Umbilical cord (tissue), 2 donors: Measurements from ENCODE around the gene IL18R1. TPM values are rescaled to one million over a fixed set of nuclear protein-coding genes. Genes with fewer than 3 reads are reported as not detected.

Experiments
- DNase-seq: peaks from one replicate; pipeline ENCODE4 v3.0.0-alpha.2; 2015; ENCODE audit warnings: low spot score
- total RNA-seq: library from RNA; depleted of rRNA; stranded (reverse); fragments of >200 nt; gene quantifications from one replicate; pipeline ENCODE4 v1.2.3, GENCODE V29; 2014; ENCODE audit warnings: low replicate concordance; ENCODE audit not compliant: insufficient read depth

IL18R1 gene
- total RNA-seq, 1 donor from 2014 or later, result 6.7 TPM

GRCh38 chr2:102345329-102345920 is 10.2 kb upstream of the IL18R1 start:
- DNase-seq, result no peak

GRCh38 chr2:102346381-102347130 is 9.0 kb upstream of the IL18R1 start:
- DNase-seq, result no peak

- no peak for DNase-seq
Observed at GRCh38 chr2:102350137-102350793, 5.3 kb upstream of the IL18R1 start.

- no peak for DNase-seq
Observed at GRCh38 chr2:102356381-102356712, 751 bp downstream of the IL18R1 start.

- no peak for DNase-seq
Observed at GRCh38 chr2:102356741-102357140, 1.1 kb downstream of the IL18R1 start.

- no peak for DNase-seq
Observed at GRCh38 chr2:102357937-102358336, 2.3 kb downstream of the IL18R1 start.

GRCh38 chr2:102358496-102358895 is 2.9 kb downstream of the IL18R1 start:
- DNase-seq, result no peak

- no peak for DNase-seq
Observed at GRCh38 chr2:102359527-102359926, 3.9 kb downstream of the IL18R1 start.

GRCh38 chr2:102361632-102362241 is 6.1 kb downstream of the IL18R1 start:
- no peak for DNase-seq

- DNase-seq, result no peak
Observed at GRCh38 chr2:102365763-102366162, 10.2 kb downstream of the IL18R1 start.

- no peak for DNase-seq
Observed at GRCh38 chr2:102366406-102367112, 11.0 kb downstream of the IL18R1 start.

- DNase-seq, result no peak
Observed at GRCh38 chr2:102367331-102367971, 11.9 kb downstream of the IL18R1 start.

DNA sequence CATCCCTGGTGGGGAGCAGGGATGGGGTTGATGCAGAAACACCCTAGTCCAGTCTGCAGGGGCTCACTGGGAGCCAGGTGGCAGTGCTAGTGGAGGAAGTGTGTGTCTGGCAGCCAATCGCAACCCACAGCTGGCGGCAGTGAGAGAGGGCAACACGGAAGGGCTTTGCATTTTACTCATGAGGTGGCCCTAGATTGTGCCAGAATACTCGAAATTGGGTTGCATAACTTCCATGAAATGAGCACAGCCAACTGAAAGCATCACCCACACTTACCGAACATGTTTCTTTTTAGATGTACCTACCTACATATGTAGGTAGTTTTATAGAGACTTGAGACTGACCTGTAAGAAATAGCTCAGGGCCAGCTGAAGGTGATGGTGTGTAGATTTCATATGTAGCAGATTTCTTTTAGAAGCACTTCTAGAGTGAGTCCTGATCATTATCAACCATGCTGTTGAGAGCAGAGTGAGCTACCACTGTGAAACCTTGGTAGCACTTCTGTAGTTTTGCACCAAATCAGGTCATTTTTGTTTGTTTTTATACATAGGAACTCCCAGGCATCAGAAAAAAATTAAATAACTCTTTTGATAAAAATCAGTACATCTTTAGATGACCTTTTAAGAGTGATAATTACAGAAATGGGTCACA is 13.0 kb downstream of the IL18R1 start:
- DNase-seq, result no peak

DNA sequence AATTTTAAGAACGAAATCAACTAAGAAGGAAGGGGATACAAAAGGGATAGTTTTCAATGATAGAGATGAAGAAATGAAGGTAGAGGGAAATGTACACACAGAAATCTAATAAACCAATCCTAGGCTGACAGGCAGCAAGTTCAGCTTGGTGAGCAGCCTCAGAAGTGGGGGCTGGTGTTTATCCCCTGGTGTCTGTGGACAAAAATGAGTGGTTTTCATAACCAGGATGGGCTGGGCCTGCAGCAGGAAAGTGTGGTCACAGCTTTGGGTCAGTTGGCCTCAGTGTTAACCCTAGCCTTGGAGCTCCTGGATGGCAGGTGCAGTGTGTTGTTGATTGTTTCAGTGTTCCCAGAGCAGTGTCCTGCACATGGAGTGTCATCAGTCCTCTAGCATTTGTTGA is 14.3 kb downstream of the IL18R1 start:
- DNase-seq, result no peak

DNA sequence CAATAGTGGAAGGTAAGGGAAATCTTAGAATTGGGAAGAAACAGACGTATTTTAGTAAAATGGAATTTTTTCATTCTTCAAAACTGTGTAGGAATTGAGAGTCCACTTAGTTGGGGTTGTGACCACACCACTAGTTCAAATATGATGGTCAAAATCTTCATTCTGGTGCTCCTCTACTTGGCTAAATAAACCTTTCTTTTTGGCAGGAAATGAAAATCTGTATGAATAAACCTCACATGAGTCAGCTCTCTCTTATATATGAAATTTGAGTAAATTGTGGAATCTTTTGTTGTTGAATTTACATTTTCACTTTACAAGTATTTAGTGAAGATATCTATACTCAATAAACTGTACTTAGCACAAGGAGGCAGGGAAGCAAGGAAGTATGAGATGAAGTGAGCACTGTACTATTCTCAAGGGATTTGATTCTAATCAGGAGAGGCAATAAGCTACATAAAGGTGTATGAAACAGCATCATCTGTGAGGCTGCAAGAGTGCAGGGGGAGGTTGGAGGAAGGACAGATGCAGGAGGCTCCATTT is 20.5 kb downstream of the IL18R1 start:
- no peak for DNase-seq

DNA sequence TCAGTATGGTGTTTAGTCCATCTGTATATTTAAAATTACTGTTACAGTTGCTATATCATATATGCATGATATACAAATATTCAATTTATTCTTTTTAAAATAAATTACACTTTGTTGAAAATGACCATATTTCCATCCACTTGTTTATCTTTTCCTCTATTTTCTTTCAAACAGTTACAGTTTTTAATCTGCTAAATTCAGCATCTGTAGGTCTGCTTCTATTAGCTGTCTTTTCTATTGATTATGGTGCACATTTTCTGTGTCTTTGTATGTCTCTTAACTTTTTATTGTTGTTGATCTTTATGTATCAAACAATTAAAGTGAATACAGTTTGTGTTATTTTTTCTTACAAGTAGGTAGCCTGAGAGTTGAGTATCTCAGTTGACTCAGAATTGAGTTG is 28.1 kb downstream of the IL18R1 start:
- no peak for DNase-seq

DNA sequence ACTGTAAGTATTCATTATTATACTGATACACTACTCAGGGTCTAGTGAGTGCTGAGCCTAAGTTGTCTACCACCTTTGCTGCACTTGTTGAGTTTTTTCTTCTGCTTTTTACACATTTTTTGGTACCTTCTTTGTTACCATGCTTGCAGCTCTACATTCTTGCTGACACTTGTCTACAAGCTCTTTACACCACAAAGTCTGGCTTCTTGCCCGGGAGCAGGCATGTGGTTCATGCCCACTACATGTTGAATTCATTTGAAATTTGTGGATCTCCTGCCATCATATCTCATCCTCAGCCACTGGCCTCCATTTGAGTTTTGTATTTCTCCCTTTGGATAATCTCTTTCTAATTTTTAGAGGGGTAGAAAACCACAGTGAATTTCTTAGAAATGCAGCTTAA is 29.9 kb downstream of the IL18R1 start:
- DNase-seq, result no peak

GRCh38 chr2:102386004-102386403 is 30.4 kb downstream of the IL18R1 start:
- DNase-seq, result no peak

- no peak for DNase-seq
Observed at GRCh38 chr2:102386867-102387541, 31.4 kb downstream of the IL18R1 start.
